GM19025 (cell line): Measurements from ENCODE around the gene NOX3.
"Not testable (repeated sequence)": the region's sequence is repeated elsewhere in the genome, so short reads cannot be mapped to it uniquely, and the experiment has no call there.

Experiments
- ATAC-seq: cut with Tn5 transposase; IDR thresholded peaks from one replicate; pipeline ENCODE4 v1.9.1; 2021; ENCODE audit warnings: mild to moderate bottlenecking, low read depth, moderate library complexity; ENCODE audit not compliant: unreplicated experiment

The NOX3 gene, protein sequence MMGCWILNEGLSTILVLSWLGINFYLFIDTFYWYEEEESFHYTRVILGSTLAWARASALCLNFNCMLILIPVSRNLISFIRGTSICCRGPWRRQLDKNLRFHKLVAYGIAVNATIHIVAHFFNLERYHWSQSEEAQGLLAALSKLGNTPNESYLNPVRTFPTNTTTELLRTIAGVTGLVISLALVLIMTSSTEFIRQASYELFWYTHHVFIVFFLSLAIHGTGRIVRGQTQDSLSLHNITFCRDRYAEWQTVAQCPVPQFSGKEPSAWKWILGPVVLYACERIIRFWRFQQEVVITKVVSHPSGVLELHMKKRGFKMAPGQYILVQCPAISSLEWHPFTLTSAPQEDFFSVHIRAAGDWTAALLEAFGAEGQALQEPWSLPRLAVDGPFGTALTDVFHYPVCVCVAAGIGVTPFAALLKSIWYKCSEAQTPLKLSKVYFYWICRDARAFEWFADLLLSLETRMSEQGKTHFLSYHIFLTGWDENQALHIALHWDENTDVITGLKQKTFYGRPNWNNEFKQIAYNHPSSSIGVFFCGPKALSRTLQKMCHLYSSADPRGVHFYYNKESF

DNA sequence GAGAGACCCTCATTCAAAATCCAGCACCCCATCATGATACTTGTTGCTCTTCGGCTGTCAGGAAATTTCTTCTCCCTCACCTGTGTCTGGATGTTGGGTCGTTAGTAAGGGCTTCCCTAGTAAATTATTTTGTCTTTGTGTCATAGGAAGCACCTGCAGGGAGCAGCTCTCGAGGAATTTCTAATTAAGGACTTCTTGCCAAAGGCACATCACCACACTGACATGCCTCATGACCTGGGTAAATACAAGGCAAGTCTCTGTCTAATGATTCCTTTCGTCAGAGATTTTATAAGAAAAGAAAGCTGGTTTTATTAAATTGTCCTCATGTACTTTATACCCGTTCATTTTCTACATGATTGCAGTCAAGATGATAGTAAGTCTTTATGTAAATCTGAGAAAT lies at the start of gene NOX3:
Gene NOX3 (minus strand): TSS at position 74 of the 400 bp plus-strand sequence. CDS start 39 bp downstream, at position 35.
- ATAC-seq, result no peak

DNA sequence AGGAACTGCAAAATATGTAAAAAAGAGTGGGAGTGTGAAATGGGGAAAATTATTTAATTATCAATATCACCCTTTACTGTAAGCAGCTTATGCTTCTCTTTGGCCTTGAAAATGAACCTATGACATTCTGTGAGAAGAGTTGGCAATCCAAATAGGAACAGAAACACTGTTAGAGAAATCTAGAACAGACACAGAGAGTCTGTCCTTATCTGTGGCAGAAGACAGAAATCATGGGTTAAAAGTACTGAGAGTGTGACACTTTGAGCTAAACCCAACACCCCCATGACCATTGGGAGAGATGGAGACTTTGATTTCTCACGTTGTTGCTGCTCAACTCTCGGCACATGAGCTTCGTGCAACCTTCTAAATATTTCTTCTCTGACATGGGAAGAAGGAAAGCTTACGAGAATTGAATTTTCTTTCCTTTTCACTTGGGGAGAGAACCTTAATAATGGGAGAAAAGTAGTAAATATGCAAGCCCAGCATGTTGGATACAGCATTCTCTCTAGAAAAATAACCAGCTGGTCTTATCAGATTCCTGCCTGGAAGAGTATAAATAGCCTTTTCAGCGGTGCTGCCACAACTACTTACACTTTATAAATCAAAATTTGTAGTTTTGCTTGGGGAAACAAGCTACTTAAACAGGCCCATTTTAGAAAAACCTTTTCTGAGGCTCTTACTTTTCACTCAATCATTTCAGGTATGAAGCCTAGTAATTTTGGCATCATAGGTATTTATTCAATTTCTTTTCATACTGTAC lies 49.4 kb upstream of the NOX3 start:
- ATAC-seq, result no peak

DNA sequence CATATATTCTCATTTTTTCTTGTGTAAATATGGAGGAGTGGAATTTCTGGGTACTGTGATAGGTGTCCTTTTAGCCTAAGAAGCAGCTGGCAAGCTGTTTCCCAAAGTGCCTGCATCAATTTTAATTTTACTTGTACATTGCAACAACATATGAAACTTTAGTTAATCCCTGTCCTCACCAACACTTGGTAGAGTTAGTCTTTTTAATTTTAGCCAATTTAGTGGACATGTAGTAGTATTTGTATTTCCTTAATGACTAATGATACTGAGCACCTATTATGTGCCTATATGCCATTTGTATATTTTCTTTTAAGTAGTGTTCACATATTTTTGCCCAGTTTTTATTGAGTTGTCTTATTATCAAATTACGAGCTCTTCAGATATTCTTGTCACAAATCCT lies 46.8 kb upstream of the NOX3 start:
- no peak for ATAC-seq

DNA sequence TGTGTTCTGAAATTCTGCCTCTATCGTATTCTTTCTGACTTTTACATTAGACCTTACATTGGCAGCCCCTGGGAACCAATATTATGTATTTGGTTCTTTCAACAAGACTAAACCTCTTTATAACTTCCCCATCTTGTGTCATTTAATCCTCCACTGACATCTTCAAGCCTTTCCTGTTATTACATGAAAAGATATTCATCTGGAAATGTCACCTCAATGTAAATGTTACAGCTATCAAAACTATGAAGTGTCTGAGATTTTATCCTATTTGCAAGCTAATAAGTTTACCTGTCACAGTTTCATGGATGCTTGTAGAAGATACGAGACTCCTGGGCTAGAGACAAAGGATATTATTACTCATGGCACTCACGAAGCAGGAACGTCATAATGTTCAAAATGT lies 43.9 kb upstream of the NOX3 start:
- ATAC-seq, result no peak

DNA sequence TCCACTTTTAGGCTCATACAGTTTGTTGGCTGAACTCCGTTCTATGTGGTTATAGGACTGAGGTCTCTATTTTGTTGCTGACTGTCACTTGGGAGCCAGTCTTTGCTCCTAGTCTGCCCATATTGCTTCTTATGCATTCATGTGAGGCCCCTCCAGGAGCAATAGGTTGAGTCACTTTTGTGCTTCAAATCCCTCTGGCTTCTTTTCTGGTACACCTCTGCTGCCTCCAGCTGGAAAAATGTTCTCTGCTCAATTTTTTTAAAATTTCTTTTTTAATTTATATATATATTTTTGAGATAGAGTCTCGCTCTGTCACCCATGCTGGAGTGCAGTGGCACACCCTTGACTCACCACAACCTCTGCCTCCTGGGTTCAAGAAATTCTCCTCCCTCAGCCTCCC lies 42.7 kb upstream of the NOX3 start:
- ATAC-seq, result no peak

DNA sequence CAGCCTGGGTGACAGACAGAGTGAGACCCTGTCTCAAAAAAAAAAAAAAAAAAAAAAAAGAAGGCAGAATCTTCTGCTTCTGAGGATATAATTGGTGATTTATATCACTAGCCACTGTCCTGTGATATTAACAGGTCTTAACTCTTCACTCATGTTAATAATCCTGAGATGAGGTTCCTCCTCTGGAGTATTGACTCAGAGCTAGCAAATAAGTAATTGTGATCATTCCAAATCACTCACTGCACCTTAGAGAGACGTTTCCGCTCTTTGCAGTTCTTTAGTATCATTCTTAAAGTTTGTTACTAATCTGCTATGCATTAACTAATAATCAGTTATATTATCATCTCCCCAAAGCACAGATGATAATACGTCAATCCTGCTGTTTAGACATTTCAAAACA lies 41.6 kb upstream of the NOX3 start:
- ATAC-seq, result peak; percentile 54

DNA sequence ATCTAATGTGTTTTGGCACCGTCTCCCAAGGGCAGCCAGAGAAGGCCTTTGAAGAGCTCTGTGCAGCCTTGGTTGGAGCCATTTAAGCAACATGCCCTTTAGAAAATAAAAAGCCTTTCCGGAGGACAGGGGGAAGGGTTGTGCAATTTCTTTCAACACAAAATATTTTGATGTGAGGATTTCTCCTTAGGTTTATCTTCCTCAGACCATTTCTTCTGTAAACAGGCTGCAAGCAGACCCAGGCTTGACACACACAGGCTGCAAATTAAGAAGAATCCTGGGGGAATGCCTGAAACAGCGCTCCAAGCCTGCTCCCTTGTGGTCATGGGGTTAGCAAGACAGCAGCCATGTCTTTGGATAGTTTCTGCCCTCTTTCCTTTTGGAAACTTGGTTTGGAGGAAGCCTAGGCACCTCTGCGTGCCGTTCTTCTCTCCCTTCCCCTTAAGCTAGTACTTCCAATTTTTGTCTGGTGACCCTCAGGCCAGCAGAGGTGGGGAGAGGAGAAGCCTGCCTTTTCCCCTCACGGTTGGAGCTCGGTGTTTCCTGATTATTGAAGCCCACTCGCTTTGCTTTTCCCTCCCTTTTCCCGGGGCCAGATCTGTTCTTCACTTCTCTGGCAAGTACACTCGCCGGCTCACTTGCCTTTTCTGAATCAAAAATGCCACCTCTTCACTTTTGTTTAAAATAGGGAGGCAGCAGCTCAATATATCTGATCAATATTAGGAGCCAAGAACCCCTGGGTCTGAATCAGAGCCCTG lies 39.6 kb upstream of the NOX3 start:
- no peak for ATAC-seq

DNA sequence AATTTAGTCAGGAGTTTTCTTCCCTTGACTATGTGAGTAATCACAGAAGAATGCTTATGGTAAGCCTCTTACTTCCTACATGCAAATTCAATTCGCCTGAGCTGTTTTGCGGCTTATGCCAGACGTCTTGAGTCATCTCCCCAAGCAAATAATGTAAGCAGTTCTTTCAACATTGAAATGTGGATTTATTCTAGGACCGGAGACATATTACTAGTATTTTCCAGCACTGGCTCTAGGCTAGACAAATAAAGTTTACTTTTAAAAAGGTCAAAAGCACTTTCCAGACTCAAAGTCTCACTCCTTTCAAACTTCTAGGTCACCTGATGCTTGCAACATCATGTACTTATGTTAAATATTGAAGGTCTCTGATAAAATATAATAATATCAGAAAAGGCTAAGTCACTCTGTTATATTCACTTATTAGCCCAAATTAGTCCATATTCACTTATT lies 38.1 kb upstream of the NOX3 start:
- peak; percentile 82 for ATAC-seq

DNA sequence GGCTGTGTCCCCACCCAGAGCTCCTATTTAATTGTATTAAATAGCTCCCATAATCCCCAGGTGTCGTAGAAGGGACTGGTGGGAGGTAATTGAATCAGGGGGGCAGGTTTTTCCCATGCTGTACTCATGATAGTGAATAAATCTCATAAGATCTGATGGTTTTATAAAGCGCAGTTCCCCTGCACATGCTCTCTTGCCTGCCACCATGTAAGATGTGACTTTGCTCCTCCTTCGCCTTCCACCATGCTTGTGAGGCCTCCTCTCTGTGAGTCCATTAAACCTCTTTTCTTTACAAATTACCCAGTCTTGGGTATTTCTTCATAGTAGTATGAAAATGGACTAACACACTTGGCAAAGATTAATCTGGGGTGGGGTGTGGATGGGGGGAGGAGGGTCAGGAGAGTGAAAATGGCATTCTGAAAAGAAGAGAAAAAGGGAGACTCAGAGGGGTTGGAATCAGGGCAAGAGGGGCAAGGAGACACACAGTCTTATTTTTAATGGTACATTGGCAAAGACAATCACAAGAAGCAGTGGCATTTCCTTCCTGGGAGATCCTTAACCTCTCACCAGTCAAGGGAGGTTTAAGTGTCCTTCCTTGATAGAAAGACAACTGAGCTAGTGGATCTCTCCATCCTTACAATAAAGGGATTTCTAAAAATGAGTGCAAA lies 37.5 kb upstream of the NOX3 start:
- ATAC-seq, result peak; percentile 21

DNA sequence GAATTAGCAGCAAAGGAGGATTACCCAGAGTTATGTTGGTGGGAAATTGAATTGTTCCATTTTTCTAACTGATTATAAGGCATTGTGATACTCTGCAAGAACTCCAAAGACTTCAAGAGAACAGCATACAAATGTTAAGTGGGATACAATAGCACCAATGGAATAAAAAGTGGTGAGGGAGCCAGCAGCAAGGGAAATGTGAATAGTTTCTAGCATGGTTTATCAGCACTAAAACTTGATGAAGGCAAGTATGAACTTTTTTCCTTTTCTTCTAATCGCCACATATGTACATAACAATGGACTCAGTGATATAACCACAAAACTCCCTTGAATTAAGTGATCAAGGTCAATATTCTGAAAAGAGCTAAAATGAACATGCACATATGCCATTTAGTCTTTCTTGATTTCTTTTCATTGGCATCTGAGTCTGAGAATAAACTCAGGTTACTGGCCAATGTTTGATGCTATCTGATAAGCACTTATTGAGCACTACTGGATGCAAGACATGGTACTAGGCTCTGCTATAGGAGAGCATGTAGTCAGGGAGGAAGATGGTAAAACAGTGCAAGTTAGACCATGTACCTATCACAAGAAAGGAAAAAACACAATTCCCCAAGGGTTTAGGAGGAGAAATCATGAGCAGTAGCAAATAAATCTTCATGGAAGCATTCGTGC lies 36.6 kb upstream of the NOX3 start:
- no peak for ATAC-seq

DNA sequence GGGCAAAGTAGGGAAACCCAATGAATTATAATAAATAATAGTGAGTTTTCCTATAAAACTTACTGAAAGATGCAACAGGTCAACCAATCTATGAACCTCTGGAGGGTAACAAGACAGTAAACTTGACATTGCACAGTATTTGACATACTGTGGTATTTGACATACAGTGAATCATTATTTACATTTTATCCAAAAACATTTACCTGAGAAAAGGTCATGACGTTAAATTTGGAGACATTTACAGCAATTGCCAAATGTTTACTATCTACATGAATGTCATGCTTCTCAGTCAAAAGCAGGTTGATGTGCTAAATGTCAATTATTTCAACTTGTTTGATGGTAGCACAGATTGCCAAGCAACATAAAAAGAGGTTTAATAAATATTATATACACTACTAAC lies 35.8 kb upstream of the NOX3 start:
- ATAC-seq, result no peak

DNA sequence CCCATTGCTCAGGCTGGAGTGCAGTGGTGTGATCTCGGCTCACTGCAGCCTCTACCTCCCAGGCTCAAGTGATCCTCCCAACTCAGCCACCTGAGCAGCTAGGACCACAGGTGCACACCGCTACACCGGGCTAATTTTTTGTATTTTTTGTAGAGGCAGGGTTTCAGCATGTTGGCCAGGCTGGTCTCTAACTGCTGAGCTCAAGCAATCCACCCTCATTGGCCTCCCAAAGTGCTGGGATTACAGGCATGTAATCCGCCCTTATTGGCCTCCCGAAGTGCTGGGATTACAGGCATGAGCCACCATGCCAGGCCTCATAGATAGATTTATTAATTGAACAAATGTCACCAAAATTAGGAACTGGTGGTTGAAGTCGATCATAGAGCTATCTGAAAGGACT lies 32.6 kb upstream of the NOX3 start:
- ATAC-seq, result not testable (repeated sequence)

DNA sequence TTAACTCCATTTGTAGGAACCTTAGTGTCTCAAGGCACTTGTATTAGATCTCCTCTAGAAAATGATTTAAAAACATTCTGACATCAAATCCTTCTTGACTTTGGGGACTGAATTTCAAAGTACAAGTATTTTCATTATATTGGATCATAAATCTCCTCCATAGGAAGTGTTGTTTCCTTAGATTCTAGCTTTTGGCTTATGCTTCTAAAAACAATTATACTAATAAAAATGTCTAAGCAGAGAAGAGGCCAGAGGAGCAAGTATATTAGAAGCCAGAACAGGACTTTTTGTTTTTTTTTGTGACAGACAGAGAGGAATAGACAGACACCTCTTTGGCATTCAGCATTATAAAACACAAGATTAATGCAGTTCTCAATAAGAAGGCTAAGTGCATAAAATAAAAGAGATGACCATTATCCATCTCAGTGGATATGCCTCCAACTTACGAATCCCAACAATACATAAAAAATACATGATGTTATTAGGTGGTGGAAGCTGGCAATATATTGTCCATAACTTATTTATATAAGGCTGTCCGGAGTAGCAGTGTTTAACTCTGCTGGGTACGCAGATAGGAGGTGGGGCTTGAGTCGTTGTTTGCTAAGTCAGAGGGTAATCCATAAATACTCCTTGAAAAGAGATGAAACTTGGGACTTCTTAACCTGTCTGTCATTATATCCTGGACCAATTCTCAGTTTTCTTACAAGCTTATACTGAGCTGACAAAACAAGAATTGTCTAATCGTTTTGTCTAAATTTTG lies 31.9 kb upstream of the NOX3 start:
- no peak for ATAC-seq

DNA sequence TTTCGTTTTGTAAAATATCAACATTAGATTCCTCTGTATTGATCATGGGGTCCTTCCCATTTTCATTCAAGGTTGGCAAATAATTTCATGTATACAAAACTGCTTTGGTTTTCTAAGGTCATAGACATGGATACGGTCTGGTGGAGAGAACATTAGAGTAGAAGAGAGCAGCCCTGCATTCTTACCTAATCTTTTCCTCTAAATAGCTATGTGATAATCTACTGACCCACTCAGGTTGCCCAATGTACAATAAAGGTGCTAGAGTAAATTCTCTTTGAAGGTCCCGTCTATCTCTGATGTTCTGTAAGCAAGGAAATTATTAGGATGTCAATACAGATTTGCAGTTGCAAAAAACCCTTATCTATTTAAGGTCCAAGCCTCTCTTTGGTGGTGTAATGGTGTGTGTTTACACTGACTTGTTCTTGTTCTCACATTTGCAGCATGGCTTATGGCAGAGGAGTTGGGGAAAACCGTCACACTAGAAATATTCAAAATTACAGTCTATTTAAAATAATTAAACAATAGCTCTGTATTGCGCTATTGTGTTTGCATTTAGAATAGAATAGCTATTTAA lies 31.2 kb upstream of the NOX3 start:
- ATAC-seq, result no peak

DNA sequence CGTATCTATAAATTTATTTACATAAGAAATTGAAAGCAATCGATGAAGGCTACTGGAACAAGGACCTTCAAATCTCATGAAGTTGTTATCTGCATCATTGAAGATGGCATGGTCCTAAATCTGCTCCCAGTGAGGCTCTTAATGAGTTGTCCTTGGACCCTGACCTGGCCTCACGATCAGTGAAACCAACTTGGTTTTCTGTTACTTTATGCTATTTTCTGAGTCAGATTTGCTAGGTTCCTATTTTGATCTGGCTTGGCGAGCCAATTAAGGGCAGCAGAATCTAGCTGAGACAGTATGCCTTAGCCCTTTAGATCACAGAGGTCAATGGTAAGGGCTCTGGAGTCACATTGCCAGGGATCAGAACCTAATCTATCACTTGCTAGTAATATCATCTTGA lies 30.1 kb upstream of the NOX3 start:
- ATAC-seq, result no peak

DNA sequence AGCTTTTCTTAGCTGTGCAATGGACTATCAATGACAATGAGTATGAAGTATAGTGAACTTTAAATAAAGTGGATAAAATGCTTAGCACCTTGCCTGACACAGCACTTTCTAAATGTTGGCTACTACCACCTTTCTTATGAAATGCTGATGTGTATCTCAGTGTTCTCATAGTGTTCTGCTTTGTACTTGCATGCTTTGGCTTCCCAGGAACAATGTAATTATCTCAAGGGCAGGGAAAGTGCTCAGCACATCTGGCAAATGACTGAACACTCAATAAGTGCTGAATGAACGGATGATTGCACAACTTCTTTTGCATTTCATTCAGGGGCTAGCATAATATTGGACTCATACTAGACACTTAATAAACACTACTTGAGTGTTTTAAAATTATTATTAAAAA lies 28.2 kb upstream of the NOX3 start:
- ATAC-seq, result no peak

DNA sequence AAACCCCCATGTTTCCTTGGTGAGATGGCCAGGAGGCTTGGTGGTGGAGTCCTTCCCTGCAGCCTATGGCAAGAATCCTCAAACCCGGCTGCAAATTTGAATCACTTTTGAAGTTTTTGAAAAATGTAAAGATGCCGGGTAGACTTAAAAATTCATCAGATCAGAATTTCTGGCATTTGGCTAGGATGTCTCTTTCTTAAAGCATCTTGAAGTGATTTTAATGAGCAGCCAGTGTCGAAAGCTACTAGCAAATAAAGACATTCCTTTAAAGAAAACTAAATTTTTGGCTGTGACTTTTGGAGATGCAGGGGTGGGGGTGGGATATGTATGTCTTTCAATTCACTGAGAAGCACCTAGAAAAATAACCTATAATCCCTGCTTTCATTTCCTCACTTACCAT lies 25.6 kb upstream of the NOX3 start:
- ATAC-seq, result no peak

DNA sequence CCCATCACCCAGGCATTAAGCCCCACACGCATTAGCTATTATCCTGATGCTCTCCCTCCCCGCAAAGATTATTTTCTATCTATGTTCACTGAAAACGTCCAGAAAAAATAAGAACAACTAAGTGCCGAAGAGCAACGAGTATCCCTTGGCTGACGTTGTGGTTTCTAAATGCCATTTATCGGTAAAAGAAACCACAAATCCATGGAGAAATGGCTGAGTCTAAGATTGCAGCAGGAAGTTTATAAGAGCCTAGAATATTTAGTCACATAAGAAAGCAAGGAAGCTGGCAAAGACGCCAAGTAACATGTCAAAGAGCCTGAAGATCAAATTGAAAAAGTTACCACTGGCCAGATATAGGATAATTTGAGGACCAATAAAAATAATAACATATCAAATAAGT lies 18.1 kb upstream of the NOX3 start:
- ATAC-seq, result no peak

DNA sequence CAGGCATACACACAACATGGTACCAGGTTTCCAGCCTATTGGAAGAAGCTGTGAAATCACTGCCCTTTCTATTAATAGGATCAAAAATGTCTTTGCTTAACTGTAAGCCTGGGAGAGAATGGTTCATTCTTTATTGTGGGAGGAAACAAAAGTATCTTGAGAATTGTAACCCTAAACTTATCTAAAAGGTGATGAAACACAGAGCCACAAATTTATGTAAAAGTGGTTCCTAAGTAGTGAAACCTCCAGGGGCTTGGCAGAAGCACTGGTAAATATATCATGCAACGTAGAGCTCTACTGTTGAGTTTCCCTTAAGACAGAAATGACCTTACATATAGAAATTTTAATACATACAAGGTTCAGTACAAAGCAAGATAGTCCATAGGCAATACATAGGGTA lies 17.2 kb upstream of the NOX3 start:
- ATAC-seq, result no peak
